Measurements from ENCODE around the gene PLIN3.
"Not testable (repeated sequence)": the region's sequence is repeated elsewhere in the genome, so short reads cannot be mapped to it uniquely, and the experiment has no call there.

Gene PLIN3

DNA sequence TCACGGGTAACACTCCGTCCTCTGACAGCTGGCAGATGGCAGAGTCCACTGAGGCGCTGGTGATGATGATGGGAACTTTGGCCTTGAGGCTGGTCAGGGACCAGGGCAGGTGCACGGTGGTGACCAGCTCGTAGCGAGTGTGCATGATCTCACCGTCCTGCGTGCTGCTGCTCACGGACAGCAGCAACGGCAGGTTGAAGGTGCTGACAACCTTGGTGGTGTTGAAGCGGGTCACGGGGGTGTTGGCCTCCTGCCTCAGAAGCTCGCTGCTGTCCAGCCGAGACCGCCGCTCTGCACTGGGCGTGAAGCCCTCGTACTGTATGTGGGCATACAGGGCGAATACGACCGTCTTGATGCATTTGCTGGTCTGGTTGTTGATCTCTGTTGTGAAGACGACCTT is 23.6 kb upstream of the PLIN3 start:
- DNase-seq, result no peak

DNA sequence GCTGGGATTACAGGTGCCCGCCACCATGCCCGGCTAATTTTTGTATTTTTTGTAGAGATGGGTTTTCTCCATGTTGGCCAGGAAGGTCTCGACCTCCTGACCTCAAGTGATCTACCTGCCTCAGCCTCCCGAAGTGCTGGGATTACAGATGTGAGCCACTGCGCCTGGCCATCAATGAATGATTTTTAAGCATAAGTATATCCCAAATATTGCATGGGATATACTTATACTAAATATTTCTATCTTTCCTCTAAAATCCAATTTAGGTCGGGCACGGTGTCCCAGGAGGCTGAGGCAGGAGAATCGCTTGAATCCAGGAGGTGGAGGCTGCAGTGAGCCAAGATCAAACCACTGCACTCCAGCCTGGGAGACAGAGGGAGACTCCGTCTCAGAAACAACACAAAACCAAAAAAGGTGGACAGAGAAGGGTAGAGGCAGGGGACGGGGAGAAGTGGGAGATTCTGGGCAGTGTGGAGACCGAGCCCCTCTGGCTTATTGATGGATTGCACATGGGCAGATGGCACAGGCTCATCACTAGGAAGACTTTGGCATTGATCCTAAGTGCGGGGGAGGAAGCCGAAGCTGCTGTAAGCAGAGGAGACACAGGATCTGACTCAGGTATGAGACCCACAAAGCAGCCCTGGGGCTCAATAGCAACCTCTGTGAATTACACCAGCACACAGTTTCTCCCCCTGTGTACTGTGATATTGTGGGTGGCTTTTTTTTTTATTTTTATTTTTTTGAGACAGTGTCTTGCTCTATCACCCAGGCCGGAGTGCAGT is 21.8 kb upstream of the PLIN3 start:
- DNase-seq, result no peak

DNA sequence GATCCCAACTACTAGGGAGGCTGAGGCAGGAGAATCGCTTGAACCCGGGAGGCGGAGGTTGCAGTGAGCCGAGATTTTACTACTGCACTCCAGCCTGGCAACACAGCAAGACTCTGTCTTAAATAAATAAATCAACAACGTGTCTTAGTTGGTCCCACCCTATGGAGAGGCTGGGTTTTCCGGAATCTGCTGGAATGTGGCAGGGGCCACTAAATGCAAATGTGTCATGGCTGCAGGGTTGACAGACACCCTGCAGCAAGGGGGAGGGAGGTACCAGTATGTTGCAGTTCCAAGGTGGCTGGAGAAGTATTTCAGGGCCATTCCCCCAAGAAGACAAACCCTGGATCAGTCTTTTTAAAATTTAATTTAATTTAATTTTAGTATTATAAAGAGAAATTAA is 20.3 kb upstream of the PLIN3 start:
- not testable (repeated sequence) for DNase-seq

DNA sequence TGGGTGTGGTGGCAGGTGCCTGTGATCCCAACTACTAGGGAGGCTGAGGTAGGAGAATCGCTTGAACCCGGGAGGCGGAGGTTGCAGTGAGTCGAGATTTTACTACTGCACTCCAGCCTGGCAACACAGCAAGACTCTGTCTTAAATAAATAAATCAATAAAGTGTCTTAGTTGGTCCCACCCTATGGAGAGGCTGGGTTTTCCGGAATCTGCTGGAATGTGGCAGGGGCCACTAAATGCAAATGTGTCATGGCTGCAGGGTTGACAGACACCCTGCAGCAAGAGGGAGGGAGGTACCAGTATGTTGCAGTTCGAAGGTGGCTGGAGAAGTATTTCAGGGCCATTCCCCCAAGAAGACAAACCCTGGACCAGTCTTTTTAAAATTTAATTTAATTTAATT is 17.5 kb upstream of the PLIN3 start:
- not testable (repeated sequence) for DNase-seq

DNA sequence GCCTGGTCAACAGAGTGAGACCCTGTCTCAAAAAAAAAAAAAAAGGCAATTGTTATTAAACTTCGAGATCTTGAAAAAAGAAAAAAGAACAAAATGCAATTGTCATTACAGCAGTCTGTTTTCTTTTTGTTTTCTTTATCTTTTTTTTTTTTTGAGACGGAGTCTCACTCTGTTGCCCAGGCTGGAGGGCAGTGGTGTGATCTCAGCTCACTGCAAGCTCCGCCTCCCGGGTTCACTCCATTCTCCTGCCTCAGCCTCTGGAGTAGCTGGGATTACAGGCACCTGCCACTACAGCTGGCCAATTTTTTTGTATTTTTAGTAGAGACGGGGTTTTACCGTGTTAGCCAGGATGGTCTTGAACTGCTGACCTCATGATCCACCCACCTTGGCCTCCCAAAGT is 15.4 kb upstream of the PLIN3 start:
- DNase-seq, result not testable (repeated sequence)

DNA sequence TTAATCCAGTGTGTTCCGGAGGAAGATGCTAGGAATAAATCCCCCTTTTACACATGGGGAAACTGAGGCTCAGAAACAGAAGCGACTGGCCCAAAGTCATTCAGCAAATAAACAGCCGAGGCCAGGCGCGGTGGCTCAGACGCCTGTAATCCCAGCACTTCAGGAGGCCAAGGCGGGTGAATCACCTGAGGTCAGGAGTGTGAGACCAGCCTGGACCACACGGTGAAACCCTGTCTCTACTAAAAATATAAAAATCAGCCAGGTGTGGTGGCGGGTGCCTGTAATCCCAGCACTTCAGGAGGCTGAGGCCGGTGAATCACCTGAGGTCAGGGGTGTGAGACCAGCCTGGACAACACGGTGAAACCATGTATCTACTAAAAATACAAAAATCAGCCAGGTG is 11.6 kb upstream of the PLIN3 start:
- DNase-seq, result no peak

DNA sequence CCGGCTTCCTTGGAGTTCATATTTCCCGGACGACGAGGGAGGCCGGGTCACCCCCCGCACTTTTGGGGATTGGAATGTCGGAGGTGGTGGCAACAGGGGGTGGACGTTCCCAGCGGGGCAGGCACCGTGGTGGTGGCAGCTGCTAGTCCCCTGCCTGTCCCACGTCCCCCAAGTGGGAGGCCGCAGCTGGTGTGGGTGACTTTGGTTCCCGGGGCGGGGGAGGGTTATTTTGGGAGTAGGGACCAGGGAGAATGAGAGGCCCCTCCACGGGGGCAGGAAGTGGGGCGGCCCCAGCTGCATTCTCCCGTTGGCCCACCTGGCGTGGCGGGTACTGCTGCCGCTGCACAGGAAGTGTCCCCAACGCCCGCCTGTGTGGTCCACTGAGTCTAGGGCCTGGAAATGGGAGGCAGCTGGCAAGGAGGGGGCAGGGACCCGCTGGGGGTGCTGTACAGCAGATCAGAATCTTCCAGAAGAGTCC is 11.1 kb upstream of the PLIN3 start:
- DNase-seq, result peak; percentile 40

DNA sequence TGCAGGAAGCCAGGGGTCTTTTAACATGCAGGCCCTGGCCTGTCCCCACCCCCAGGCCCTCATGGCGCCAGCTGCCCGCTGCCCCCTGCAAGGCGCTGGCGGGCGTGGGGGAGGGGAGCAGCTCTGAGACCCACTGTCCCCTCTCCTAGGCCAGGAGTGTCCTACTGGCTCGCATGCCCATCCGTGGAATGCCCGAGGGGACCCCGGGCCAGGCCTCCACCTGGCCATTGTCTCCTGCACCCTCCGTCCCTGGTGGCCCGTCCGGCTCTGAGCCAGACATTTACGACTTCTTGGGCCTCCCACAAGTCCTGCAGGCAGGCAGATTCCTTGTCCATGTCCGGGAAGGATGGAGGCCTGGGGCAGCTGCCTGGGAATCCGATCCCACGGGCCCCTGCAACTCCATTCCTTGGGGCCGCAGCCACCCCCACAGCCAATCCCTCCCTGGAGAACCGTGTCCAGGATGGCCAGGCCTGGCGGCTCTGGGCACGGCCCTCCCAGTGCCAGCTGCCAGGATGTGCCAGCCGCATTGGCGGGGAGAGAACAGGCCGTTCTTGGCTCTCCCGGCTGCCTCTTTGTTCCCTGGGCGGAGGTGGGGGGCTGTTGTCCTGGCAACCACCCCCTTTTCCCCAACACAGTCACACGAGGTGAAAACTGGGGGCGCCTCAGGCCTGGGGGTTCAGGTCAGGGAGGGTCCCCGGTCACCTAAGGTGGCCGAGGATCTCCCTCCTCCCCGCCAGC is 10.5 kb upstream of the PLIN3 start:
- no peak for DNase-seq

DNA sequence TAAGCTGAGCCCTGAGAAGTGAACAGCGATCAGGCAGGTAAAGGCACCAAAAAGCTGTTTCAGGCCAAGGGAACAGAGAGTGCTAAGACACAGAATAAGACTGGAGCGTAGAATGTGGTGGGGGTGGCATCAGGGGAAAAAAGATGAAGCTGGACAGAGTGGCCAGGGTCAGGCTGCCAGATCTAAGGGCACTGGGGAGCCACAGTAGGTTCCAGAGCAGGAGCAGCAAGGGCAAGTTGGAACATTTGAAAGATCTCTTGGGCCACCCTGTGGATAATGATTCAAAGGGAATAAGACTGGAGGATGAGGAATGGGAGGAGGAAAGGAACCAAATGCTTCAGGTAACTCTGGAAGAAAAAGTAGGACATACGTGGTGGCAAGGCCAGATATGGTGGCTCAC is 6.5 kb upstream of the PLIN3 start:
- DNase-seq, result no peak

DNA sequence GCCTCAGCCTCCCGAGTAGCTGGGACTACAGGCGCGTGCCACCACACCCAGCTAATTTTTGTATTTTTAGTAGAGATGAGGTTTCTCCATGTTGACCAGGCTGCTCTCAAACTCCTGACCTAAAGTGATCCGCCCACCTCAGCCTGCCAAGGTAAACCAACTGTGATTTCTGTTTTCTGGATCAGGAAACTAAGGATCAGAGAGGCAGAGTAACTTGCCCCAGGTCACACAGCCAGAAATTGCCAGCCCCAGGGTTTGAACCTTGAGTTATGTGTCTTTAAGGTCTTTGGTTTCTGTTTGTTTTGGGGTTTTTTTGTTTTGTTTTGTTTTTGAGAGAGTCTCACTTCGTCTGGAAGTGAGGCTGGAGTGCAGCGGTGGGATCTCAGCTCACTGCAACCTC is 4.2 kb upstream of the PLIN3 start:
- DNase-seq, result no peak

DNA sequence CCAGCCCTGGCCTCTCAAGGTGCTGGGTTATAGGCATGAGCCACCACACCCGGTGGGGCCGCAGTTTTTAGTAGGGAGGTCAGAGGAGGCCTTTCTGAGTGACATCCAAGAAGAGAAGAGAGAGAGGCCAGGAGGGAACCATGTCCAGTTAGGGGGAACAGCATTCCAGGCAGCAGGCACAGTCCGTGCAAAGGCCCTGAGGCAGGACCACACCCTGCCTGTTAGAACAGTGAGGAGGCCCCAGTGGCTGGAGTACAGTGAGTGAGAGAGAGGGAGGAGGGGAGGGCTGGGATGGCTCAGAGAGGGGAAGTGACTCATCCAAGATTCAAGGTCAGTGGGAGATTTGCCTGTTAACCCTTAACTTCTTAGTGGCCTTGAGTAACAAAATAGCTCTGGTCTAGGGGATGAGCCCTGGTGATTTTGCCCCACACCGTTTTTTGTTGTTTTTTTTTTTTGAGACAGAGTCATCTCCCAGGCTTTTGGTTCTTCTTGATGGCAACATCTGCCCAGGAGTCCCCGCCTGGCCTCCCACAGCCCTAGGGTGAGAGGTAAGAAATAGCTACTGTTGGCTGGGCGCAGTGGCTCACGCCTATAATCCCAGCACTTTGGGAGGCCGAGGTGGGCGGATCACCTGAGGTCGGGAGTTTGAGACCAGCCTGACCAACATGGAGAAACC is 2.7 kb upstream of the PLIN3 start:
- peak; percentile 57 for DNase-seq

DNA sequence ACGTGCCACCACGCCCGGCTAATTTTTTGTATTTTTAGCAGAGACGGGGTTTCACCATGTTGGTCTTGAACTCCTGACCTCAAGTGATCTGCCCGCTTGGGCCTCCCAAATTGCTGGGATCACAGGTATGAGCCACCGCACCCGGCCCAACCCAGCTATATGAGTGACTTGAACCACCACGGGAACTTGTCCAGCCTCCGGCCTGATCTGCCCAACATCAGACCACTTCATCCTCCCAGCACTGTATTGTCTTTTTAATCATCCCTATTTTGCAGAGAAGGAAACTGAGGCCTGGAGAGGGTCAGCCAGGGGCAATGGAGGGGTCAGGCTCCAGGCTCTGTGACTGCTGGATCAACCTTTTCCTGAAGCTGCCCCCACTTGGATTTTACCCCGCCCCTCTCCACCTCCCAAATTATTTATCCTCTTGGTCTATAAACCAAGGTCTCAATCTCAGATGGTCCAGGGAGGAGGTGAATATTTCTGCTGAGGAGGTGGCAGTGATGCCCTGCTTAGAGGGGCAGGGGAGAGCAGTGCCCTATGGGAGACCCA is 893 bp upstream of the PLIN3 start:
- no peak for DNase-seq

DNA sequence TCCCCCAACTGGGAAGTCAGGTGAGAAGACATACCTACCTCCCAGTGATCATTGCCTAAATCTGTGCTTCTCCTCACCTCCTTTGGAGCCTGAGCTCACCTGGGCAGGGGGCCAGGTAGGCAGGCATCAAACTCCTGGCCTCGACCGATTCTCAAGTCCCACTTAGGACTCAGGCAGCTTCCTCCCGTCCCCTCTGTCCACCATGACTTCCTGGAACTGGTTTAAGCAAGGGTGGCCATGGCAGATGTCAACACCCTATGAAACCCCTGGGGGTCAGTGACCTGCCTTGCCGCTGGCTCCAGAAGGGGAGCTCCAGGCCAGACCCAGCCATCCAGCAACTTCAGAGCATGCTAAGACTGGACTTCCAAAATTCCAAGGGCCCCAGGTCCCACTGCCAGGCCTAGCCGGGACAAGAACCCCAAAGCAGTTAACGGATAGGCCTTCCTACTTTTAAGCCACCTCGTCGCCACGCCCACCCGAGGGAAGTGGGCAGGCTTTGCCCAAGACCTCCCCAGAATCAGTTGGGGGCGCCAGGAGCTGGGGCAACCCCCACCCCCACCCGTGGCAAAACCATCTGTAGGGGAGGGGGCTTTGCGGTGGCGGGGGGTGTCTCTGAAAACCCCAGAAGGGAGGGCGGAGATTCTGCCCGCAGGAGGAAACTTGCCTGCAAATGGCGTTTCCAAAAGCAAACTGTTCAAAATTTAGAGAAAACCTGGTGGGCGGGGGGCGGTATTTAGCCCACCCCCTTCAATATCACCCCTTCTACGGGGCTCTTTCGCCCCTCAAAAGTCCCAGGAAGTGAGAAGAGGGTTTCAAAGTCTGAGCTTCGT is 657 bp downstream of the PLIN3 start:
- DNase-seq, result peak; percentile 68

DNA sequence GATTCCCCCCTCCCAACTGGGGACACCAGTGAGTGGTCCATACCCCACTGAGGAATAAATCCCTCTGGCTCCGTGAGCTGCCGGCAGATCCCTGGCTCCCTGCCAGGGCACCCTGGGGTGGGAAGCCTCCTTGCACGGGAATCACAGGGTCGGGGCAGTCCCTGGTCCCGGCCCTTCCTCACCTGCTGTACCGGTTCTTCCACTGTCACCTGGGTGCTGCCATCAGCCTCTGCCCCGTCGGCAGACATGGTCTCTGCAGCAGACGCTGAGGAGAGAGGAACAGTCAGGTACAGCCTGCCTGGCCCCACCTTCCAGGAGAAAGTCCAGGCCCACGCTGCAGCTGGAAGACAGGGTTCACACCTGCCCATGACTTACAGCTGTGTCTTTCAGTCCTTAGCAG is 6.3 kb downstream of the PLIN3 start:
- no peak for DNase-seq

DNA sequence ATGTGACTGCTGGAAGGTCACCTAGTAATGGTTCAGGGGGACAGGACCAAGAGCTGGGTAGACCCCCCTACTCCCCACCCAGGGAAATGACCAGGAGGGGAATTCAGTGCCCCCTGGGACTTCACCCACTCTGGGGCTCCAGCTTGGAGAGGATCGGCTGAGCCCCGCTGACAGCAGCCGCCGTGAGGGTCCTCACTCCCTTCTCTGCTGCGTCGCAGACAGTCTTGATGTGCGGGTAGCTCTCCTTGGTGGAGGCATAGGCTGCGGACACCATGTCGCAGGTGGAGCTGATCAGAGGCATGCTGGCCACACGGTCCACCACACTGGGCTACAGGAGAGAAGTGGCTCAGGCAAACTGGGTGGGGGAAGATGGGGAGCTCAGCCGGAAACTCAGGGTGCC is 7.8 kb downstream of the PLIN3 start:
- DNase-seq, result no peak

DNA sequence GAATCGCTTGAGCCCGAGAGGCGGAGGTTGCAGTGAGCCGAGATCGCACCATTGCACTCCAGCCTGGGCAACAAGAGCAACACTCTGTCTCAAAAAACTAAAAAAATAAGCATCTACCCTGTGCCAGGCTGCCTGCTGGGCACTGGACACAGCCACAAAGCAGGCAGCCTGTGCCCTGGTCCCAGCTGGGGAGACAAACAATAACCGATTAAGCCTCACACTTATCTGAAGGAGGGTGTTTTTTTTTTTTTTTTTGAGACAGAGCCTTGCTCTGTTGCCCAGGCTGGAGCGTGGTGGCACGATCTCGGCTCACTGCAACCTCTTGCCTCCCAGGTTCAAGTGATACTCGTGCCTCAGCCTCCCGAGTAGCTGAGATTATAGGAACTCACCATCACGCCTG is 11.0 kb downstream of the PLIN3 start:
- not testable (repeated sequence) for DNase-seq

DNA sequence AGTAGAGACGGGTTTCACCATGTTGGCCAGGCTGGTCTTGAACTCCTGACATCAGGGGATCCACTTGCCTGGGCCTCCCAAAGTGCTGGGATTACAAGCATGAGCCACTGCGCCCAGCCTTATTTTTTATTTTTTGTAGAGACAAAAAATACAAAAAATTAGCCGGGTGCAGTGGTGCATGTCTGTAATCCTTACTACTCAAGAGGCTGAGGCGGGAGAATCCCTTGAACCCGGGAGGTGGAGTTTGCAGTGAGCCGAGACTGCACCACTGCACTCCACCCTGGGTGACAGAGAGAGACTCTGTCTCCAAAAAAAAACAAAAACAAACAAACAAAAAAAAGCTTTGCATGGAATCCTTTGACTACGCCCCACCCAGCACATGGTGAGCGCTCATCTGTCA is 14.0 kb downstream of the PLIN3 start:
- not testable (repeated sequence) for DNase-seq

DNA sequence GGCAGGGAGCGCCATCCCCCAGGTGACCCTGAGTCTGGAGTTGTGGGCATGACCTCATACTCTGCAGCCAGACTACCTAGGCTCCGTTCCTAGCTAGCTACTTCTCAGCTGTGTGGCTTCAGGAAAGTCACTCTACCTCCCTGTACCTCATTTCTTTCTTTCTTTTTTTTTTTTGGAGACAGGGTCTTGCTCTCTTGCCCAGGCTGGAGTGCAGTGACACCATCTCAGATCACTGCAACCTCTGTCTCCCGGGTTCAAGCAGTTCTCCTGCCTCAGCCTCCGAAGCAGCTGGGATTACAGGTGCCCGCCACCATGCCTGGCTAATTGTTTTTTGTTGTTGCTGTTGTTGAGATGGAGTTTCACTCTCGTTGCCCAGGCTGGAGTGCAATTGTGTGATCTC is 15.0 kb downstream of the PLIN3 start:
- no peak for DNase-seq

DNA sequence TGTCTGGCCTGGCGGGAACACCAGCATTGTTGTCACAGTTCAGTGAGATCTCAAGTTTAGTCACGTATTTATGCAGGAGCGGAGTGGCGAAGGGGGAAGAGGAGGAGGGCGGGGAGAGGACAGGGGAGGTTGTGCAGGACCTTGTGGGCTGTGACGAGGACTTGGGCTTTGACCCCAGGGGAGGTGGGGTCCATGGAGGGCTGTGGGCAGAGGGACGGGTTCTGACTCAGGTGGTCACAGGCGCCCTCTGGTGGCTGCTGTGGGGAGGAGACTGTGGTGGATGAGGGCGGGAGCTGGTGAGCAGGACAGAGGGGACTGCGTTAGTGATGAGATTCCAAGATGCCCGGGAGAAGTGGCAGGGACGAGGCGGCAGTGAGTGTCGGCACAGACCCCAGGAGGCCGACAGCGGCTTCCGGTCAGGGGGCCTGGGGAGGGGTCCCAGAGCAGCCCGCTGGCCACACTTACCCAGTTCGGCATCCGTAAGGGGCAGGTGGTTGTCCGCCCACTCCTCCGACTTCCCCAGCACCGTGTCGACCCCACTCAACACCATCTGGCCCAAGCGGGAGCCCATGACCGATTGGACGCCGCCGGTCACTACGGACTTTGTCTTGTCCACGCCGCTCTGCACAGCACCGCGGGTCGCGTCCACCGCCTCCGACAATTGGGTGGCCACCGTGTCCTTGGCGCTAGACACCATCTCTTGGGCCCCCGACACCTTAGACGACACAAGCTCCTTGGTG is 15.7 kb downstream of the PLIN3 start:
- DNase-seq, result peak; percentile 86

DNA sequence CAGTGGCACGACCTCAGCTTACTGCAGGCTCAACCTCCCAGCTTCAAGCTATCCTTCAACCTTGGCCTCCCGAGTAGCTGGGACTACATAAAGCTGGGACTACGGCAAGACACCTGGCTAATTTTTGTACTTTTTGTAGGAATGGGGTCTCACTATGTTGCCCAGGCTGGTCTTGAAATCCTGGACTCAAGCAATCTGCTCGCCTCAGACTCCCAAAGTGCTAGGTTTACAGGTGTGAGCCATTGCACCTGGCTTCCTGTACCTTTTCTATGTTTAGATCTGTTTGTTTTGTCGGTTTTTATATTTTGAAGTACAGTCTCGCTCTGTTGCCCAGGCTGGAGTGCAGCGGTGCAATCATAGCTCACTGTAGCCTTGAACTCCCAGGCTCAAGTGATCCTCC is 18.4 kb downstream of the PLIN3 start:
- no peak for DNase-seq

DNA sequence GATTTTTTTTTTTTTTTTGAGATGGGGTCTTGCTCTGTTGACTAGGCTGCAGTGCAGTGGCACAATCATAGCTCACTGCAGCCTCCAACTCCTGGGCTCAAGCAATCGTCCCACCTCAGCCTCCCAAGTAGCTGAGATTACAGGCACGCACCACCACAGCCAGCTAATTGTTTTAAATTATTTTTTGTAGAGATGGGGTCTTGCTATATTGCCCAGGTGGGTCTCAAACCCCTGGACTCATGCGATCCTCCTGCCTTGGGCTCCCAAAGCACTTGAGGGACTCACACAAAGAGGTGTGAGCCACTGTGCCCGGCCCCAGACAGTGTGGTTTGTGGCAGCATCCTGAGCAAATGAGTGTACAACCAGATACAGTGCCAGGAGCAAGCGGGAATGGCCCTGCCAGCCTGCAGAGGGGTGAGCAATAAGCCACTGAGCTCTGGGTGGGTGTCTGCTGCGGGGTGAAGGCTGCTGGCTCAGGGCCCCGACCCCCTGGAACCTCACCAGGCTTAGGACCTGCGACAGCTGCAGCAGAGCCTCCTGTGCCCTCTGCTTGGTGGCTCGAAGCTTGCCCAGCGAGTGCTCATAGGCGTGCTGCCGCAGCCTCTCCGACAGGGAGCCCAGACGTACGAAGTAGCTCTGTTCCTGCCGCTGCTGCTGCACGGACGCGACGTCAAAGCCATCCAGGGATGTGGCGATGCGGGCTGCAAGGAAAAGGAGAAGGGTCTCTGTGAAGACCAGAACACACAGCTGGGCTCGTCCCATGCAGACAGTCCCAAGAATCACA is 20.1 kb downstream of the PLIN3 start:
- no peak for DNase-seq
